ENCODE measurements around the gene KLF18.

DNA sequence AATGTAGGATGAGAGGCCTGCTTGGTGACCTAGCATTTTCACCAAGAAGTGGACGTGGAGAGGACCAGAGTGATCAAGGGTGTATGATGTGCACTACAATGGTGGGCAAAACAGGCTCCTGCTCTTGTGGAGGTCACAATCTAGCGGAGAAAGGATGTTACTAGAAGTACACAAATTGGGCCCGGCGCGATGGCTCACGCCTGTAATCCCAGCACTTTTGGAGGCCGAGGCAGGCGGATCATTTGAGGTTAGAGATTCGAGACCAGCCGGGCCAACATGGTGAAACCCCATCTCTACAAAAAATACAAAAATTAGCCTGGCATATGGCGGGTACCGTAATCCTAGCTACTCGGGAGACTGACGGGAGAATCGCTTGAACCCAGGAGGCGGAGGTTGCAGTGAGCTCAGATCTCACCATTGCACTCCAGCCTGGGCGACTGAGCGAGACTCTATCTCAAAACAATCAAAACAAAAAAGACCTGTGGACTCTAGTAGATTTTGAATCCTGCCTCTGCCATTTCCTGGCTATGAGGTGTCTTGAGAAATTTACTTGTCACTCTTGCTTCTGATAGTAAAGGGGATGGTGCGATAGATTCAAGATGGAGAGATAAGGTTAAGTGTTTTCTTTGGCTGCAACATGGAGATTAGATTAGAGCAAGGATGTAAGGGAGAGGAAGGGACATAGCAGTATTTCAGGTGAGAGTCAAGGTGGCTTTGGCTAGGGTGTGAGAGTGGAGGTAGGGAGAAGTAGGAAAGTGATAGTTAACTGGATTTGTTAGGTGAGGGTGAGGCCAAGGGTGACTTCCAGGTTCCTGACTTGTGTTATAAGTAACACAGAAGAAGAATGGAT is 7.1 kb downstream of the KLF18 start:
- TF ChIP-seq POLR2A (IDR thresholded peaks at IDR 0.05; ENCODE audit: low read length) = no peak
- TF ChIP-seq CTCF (IDR thresholded peaks at IDR 0.05) = no peak
- TF ChIP-seq MAZ (IDR thresholded peaks at IDR 0.05; ENCODE audit: borderline replicate concordance, low read depth, low read length) = no peak
- no peak for TF ChIP-seq MAFK (IDR thresholded peaks at IDR 0.05; ENCODE audit: partially characterized antibody)
- no peak for TF ChIP-seq RAD21 (conservative IDR thresholded peaks at IDR 0.05 in 1 of 2, IDR thresholded peaks at IDR 0.05 in 1 of 2)
- TF ChIP-seq POLR2AphosphoS2 (conservative IDR thresholded peaks at IDR 0.05; ENCODE audit: low read length) = no peak
- TF ChIP-seq CEBPB (IDR thresholded peaks at IDR 0.05) = no peak

Data from A549 (cell line).